ENCODE data around the gene NUDT1.

Gene NUDT1

DNA sequence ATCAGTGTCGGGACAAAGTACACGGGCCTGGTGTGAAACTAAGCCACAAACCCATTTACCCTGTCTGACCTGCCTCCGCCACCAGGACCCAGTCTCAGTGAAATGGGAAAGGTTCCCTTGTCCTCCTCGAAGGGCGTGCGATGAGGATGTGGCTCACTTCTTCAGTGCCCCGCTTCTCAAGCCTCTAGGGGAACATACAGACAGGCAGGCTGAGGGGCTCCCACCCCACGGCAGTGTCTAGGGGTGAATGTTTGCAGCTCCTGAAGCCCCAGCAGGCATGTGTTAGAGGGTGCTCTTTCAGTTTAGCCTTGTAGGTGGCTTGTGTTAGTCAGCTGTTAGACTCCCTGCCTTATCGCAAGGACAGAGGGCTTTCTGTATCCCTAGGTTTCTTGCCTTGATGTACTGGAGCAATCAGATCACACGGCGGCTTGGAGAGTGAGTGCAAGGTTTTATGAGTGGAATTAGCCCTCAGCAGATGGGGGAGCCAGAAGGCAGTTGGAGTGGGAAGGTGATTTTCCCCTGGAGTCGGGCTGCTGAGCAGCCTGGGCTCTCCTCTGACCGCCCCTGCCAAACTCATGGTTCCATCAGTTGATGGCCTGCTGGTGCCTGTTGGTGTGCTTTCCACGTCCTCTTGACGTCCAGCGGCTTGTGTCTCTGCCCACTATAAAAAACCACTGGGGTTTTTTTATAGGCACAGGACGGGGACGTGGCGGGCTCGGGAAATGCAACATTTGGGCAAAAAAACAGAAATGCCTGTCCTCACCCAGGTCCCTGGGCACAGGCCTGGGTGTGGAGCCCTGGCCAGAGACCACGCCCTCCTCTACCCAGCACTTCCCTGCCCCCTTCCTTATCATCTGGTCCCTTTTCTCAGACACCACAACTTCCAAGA, 759 bp downstream of the NUDT1 start:
- DNase-seq (ENCODE audit: insufficient read length, low spot score) (no peak), FAIRE-seq (peak; percentile 80)
- TF ChIP-seq POLR2A (IDR thresholded peaks at IDR 0.05; ENCODE audit: low read depth, low read length): no peak
- TF ChIP-seq POU2F2 (IDR thresholded peaks at IDR 0.05; ENCODE audit: low read depth, low read length): no peak
- TF ChIP-seq POLR2AphosphoS5 (IDR thresholded peaks at IDR 0.05; ENCODE audit: low read depth, low read length): no peak
- no peak for TF ChIP-seq PAX5 (IDR thresholded peaks at IDR 0.05; ENCODE audit: insufficient read depth, low read length, severe bottlenecking)
- no peak for TF ChIP-seq TAF1 (IDR thresholded peaks at IDR 0.05; ENCODE audit: low read depth, low read length)
- no peak for TF ChIP-seq SPI1 (IDR thresholded peaks at IDR 0.05; ENCODE audit: low read depth, low read length)

DNA sequence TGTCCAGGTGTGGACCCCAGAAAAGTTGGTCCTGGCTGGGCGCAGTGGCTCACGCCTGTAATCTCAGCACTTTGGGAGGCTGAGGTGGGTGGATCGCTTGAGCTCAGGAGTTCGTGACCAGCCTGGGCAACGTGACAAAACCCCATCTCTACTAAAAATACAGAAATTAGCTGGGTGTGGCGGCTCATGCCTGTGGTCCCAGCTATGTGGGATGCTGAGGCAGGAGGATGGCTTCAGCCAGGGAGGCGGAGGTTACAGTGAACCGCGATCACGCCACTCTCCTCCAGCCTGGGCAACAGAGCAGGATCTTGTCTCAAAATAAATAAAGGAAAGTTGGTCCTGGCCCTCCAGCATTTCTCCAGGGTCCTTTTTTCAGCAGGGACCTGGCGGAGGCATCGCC, 1.4 kb downstream of the NUDT1 start:
- no peak for DNase-seq (ENCODE audit: insufficient read length, low spot score)
- TF ChIP-seq TAF1 (IDR thresholded peaks at IDR 0.05; ENCODE audit: low read depth, low read length): no peak
- TF ChIP-seq SPI1 (IDR thresholded peaks at IDR 0.05; ENCODE audit: low read depth, low read length): no peak
- no peak for TF ChIP-seq POLR2A (IDR thresholded peaks at IDR 0.05; ENCODE audit: low read depth, low read length)
- TF ChIP-seq PAX5 (IDR thresholded peaks at IDR 0.05; ENCODE audit: insufficient read depth, low read length, severe bottlenecking): no peak
- TF ChIP-seq POU2F2 (IDR thresholded peaks at IDR 0.05; ENCODE audit: low read depth, low read length): no peak
- TF ChIP-seq POLR2AphosphoS5 (IDR thresholded peaks at IDR 0.05; ENCODE audit: low read depth, low read length): no peak
- FAIRE-seq: no peak

DNA sequence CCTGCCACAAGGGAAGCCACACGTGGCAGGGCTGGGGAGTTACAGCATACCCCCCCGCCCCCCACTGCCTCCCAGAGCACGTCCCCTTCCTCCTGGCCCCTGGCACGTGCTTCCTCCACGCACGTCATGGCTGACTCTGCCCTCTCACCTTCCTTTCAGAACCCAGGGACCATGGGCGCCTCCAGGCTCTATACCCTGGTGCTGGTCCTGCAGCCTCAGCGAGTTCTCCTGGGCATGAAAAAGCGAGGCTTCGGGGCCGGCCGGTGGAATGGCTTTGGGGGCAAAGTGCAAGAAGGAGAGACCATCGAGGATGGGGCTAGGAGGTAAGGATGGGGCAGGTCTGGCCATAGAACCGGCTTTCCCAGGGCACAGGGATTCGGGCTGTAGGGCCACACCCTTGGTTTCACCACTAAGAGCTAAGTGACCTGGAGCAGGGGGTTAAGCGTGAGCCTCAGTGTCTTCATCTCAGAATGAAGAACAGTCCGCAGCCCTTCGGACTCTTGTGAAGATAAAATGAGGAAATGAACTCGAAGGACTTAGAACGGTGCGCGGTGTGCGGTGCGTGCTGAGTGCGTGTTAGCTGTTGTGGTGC, 2.5 kb downstream of the NUDT1 start:
- peak; percentile 34; the same call in 1 of the 2 replicates for TF ChIP-seq SPI1 (IDR thresholded peaks at IDR 0.05; ENCODE audit: low read depth, low read length)
- no peak for TF ChIP-seq PAX5 (IDR thresholded peaks at IDR 0.05; ENCODE audit: insufficient read depth, low read length, severe bottlenecking)
- TF ChIP-seq POLR2A (IDR thresholded peaks at IDR 0.05; ENCODE audit: low read depth, low read length): 0 out of 2 replicates have a peak, but pooled peaks have one; percentile 40
- DNase-seq (ENCODE audit: insufficient read length, low spot score) (no peak), FAIRE-seq (no peak)

DNA sequence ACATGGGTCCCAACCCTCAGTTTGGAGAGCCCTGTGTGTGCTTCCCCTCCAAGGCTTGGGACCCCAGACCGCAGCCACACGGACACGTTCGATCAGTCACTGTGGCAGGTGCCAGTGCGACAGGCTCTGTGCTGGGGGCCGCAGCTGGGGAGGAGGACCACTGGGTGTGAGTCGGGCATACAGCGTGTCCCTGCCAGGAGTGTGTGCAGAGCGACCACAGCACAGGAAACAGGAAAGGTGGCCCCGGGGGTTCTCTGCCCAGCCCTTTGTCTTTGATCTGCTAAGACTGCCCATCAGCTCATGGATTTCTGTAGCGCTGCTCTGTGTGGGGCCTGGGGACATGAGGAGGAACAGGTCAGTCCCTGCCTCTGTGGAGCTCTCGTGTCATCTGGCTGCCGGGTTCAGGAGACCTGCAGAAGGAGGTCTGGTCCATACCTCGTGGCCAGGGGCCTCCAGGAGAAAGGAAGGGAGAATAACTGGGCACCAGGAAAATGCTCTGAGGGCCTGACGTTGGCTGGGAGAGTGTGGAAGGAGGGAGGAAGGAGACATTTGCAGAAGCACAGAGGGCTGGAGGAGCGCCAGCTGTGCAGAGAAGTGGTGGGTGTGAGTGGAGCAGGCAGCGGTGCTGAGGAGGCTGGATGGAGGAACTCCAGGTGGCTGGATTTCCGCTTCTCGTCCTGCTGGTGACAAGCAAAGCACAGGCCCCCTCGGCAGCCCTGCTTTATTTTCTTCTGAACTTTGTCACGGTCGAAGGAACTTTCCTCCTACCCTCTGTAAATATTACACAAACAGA, 4.1 kb downstream of the NUDT1 start:
- DNase-seq (ENCODE audit: insufficient read length, low spot score) (no peak), FAIRE-seq (peak; percentile 38)

DNA sequence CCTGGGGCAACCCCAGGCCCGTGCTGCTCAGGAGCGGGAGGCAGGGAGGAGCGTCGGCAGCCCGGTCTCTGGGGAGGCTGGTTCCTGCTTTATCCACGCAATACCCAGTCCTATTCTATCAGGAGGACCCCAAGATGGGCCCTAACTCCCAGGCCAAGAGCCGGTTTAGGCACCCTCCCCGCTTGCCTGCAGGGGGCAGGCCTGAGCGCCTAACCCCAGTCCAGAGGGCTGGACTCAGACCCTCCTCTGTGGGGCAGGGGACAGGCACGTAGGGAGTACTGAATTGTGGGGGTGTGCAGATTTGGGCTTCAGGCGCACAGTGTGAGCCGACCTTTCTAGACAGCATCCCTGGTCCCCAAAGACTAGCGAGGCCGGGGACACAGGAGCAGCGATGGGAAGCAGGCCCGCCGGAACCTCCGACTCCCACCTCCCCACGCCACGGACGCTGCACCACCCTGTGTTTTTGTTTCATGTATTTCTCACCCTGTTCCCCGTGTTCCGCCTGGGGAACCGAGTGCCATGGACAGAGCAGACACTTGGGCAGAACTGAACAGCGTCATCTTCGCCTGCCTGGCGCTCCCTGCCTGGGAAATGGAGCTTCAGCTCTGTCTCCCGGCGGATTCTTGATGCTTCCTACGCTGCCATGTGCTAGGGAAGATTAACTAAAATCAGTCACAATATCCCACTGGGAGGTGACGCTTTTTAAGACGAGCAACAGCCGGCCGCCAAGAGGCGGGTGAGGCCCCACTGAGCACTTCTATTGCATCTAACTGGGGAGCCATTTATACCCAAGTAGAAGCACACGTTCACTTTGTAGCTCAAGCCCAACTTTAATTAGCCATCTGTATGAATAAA, 5.3 kb downstream of the NUDT1 start:
- no peak for TF ChIP-seq SPI1 (IDR thresholded peaks at IDR 0.05; ENCODE audit: low read depth, low read length)
- TF ChIP-seq POU2F2 (IDR thresholded peaks at IDR 0.05; ENCODE audit: low read depth, low read length): 0 out of 2 replicates have a peak, but pooled peaks have one; percentile 17
- FAIRE-seq (peak; percentile 45), DNase-seq (ENCODE audit: insufficient read length, low spot score) (peak; percentile 63)

More for the DNA sequence above, 4.1 kb downstream of the NUDT1 start:
- TF ChIP-seq TAF1 (IDR thresholded peaks at IDR 0.05; ENCODE audit: low read depth, low read length) (no peak), SPI1 (IDR thresholded peaks at IDR 0.05; ENCODE audit: low read depth, low read length) (no peak), POLR2A (IDR thresholded peaks at IDR 0.05; ENCODE audit: low read depth, low read length) (no peak), POLR2AphosphoS5 (IDR thresholded peaks at IDR 0.05; ENCODE audit: low read depth, low read length) (peak; percentile 15; the same call in 1 of the 2 replicates)

DNA sequence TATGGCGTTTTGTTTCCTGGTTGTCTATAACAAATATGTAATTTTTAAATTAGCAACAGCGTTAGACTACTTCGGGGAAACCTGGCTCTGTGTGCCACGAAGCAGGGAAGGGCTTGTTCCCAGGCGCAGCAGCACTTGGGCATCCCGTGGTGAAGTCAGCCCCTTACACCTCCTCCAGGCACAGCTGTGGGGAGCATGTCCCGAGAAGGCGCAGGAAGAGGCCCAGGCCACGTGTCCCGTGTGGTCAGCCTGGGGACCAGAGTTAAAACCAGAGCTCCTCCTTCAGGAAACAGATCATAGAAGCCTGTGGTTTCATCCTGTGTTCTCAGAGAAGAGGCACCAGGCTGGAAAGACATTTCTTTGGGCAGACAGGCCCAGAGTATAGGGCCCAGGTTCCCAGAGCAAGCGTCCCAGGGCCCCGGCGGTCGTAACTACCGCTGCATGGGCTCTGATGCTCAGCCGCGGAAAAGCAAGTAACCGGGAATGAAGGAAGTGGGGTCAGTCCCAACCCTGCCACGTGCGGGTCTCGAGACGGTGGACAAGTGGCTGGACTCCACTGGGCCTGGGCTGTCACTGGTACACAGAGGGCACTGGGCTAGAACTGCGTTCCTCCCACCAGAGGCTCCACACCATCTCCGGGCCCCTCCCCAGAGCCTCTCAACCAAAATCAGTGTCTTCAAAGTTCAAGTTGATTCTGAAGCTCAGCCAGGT, 7.1 kb downstream of the NUDT1 start:
- TF ChIP-seq PAX5 (IDR thresholded peaks at IDR 0.05; ENCODE audit: insufficient read depth, low read length, severe bottlenecking) (no peak), POU2F2 (IDR thresholded peaks at IDR 0.05; ENCODE audit: low read depth, low read length) (peak; percentile 53; the same call in 1 of the 2 replicates), SPI1 (IDR thresholded peaks at IDR 0.05; ENCODE audit: low read depth, low read length) (no peak), TAF1 (IDR thresholded peaks at IDR 0.05; ENCODE audit: low read depth, low read length) (no peak), POLR2AphosphoS5 (IDR thresholded peaks at IDR 0.05; ENCODE audit: low read depth, low read length) (0 out of 2 replicates have a peak, but pooled peaks have one; percentile 54), POLR2A (IDR thresholded peaks at IDR 0.05; ENCODE audit: low read depth, low read length) (peak; percentile 53; the same call in 1 of the 2 replicates)
- peak; percentile 49 for DNase-seq (ENCODE audit: insufficient read length, low spot score)
- FAIRE-seq: peak; percentile 82

DNA sequence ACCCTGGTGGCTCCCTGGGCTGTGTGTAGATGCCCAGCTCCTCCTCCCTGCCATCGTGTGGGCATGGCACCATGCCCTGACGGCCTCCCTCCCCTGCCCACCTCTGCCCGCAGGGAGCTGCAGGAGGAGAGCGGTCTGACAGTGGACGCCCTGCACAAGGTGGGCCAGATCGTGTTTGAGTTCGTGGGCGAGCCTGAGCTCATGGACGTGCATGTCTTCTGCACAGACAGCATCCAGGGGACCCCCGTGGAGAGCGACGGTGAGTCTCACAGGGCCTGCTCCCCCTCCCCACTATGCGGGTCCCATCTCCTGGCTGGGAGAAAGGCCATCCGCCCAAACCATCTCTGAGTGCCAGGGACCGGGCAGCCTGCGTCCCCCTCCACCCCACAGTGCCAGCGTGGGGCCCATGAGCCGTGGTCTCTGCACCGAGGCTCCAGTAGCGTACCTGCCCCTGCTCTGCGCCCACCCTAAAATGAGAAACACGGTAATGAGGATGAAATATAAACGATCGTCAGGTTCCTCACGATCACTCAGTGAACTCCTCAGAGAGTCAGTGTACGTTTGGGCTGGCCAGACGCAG, 7.8 kb downstream of the NUDT1 start:
- TF ChIP-seq SPI1 (IDR thresholded peaks at IDR 0.05; ENCODE audit: low read depth, low read length): no peak
- TF ChIP-seq PAX5 (IDR thresholded peaks at IDR 0.05; ENCODE audit: insufficient read depth, low read length, severe bottlenecking): no peak
- peak; percentile 16; the same call in 1 of the 2 replicates for TF ChIP-seq POLR2A (IDR thresholded peaks at IDR 0.05; ENCODE audit: low read depth, low read length)
- TF ChIP-seq TAF1 (IDR thresholded peaks at IDR 0.05; ENCODE audit: low read depth, low read length): no peak
- TF ChIP-seq POLR2AphosphoS5 (IDR thresholded peaks at IDR 0.05; ENCODE audit: low read depth, low read length): no peak; the same call in 1 of the 2 replicates
- DNase-seq (ENCODE audit: insufficient read length, low spot score): no peak
- no peak for FAIRE-seq

DNA sequence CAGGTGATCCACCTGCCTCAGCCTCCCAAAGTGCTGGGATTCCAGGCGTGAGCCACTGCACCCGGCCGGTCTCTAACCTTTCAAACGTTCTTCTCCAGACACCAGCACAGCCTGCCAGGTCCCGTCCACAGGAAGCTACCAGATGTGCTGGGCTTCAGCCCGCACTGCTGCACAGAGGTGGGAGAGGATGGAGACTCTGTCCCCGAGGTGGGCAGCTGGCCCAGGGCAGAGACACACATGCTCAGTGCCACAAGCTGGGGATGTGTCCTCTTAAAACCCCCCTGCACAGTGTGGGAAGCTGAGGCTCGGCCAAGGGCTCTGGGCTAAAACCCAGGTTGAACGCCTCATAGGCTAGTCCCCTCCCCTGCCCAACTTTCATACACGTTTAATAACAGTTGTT, 9.4 kb downstream of the NUDT1 start:
- TF ChIP-seq POU2F2 (IDR thresholded peaks at IDR 0.05; ENCODE audit: low read depth, low read length) (no peak), POLR2AphosphoS5 (IDR thresholded peaks at IDR 0.05; ENCODE audit: low read depth, low read length) (0 out of 2 replicates have a peak, but pooled peaks have one; percentile 33), POLR2A (IDR thresholded peaks at IDR 0.05; ENCODE audit: low read depth, low read length) (no peak), PAX5 (IDR thresholded peaks at IDR 0.05; ENCODE audit: insufficient read depth, low read length, severe bottlenecking) (no peak)
- DNase-seq (ENCODE audit: insufficient read length, low spot score) (no peak), FAIRE-seq (no peak)

Measured in GM12891 (cell line).